K562 (cell line): ENCODE data around the gene RNF141. TPM values are rescaled to one million over a fixed set of nuclear protein-coding genes. Genes with fewer than 3 reads are reported as not detected.

Source experiments
- CBFA2T3 ChIP-seq: fragments of 450-650 bp; IDR thresholded peaks from 2 replicates; pipeline ENCODE4 v1.6.1; 2017
- CHD1 ChIP-seq: fragments of 200-600 bp; sonication (generic); IDR thresholded peaks from one replicate; pipeline ENCODE4 v1.6.1; 2012; ENCODE audit warnings: mild to moderate bottlenecking, moderate library complexity, low read length, inconsistent platforms
- CREB1 ChIP-seq, 2 experiments: sonication (generic) in 1 of 2; formaldehyde crosslinking in 1 of 2; IDR thresholded peaks; 2 replicates each; pipeline versions ENCODE4 v1.6.1 to v1.8.0; 2012 to 2022; ENCODE audit warnings: inconsistent platforms in 1 of 2, mild to moderate bottlenecking in 1 of 2, missing genetic modification reagents in 1 of 2, moderate library complexity in 1 of 2
- GATAD2B ChIP-seq: fragments of 450-650 bp; IDR thresholded peaks from 2 replicates; pipeline ENCODE4 v1.6.1; 2017; ENCODE audit warnings: mild to moderate bottlenecking, borderline replicate concordance
- HBP1 ChIP-seq: fragments of 450-650 bp; formaldehyde crosslinking; IDR thresholded peaks from 2 replicates; pipeline ENCODE4 v1.4.0; 2022; ENCODE audit warnings: missing genetic modification characterization
- HOMEZ ChIP-seq: fragments of 250-450 bp; sonication (Bioruptor Pico); IDR thresholded peaks from 2 replicates; pipeline ENCODE4 v1.4.0; 2020; ENCODE audit warnings: mild to moderate bottlenecking, moderate library complexity
- IFI16 ChIP-seq: fragments of 250-450 bp; sonication (Bioruptor Pico); IDR thresholded peaks from 2 replicates; pipeline ENCODE4 v2.1.2; 2022; ENCODE audit warnings: mild to moderate bottlenecking, inconsistent platforms
- KLF13 ChIP-seq: fragments of 450-650 bp; IDR thresholded peaks from 2 replicates; pipeline ENCODE4 v1.6.1; 2016; ENCODE audit warnings: missing genetic modification characterization, low read depth, mild to moderate bottlenecking, missing compliant biosample characterization, moderate library complexity, borderline replicate concordance
- MEF2D ChIP-seq: conservative IDR thresholded peaks from 2 replicates; pipeline ENCODE4 v1.6.1; 2016; ENCODE audit warnings: low read depth, missing genetic modification characterization, missing compliant biosample characterization
- SIN3A ChIP-seq, 2 experiments: fragments of 150-350 bp in 1 of 2; IDR thresholded peaks; 2 replicates each; pipeline ENCODE4 v1.6.1; 2011 to 2016; ENCODE audit warnings: borderline replicate concordance in 2 of 2, low read depth in 2 of 2, low read length in 2 of 2, mild to moderate bottlenecking in 2 of 2, moderate library complexity in 2 of 2; ENCODE audit not compliant: control insufficient read depth in 1 of 2
- SMARCA5 ChIP-seq: fragments of 450-650 bp; IDR thresholded peaks from 2 replicates; pipeline ENCODE4 v1.6.1; 2016
- XRCC4 ChIP-seq: IDR thresholded peaks from one replicate; pipeline ENCODE4 v1.6.1; 2011; ENCODE audit not compliant: insufficient read depth, insufficient read length; ENCODE audit errors: extremely low read depth
- ZBTB33 ChIP-seq: sonication (generic); formaldehyde crosslinking; IDR thresholded peaks from 2 replicates; pipeline ENCODE4 v1.8.1; 2023; ENCODE audit warnings: mild to moderate bottlenecking, missing genetic modification reagents
- ZNF217 ChIP-seq: sonication (generic); formaldehyde crosslinking; IDR thresholded peaks from 2 replicates; pipeline ENCODE4 v1.8.0; 2022; ENCODE audit warnings: mild to moderate bottlenecking, missing genetic modification reagents
- ZNF445 ChIP-seq: fragments of 250-450 bp; sonication (Bioruptor Pico); IDR thresholded peaks from 2 replicates; pipeline ENCODE4 v1.4.0; 2020; ENCODE audit warnings: low read depth, mild to moderate bottlenecking, moderate library complexity
- ZNF778 ChIP-seq: fragments of 450-650 bp; formaldehyde crosslinking; IDR thresholded peaks from 2 replicates; pipeline ENCODE4 v1.4.0; 2020; ENCODE audit warnings: mild to moderate bottlenecking, moderate library complexity
- polyA plus RNA-seq, 8 experiments: library from polyadenylated mRNA; depleted of rRNA in 4 of 8; stranded (reverse) in 5 of 8; unstranded in 3 of 8; fragments of >200 nt; fragmentation: Nextera tagmentation in 2 of 8; fragmentation: Illumina TruSeq in 1 of 8; extraction: Ambion mirVana in 2 of 8; extraction: Trizol in 1 of 8; gene quantifications; 2 replicates each; pipeline versions ENCODE4 v1.2.1 to v1.2.3, GENCODE V29; 2011 to 2014; ENCODE audit warnings: inconsistent platforms in 1 of 8, missing spikeins in 1 of 8
- total RNA-seq, 7 experiments: library from RNA; depleted of rRNA in 6 of 7; stranded (reverse); fragments of >200 nt in 6 of 7; fragmentation: Illumina TruSeq in 2 of 7; extraction: Trizol in 2 of 7; gene quantifications; 2 replicates each; pipeline versions ENCODE4 v1.2.1 to v1.2.3, GENCODE V29; 2011 to 2021; ENCODE audit warnings: low replicate concordance in 1 of 7
- TF ChIP-seq, protein P1 (sequence below): sonication (generic); formaldehyde crosslinking; IDR thresholded peaks from 2 replicates; pipeline ENCODE4 v1.4.0; 2020; ENCODE audit warnings: mild to moderate bottlenecking, missing genetic modification reagents
- TF ChIP-seq, protein P2 (sequence below): conservative IDR thresholded peaks from 2 replicates; pipeline ENCODE4 v1.6.1; 2011; ENCODE audit warnings: low read depth, mild to moderate bottlenecking, low read length; ENCODE audit not compliant: control insufficient read depth

RNF141 gene
- total and polyA plus RNA-seq, 9 of the 15 experiments (the other 6 are each of a cell fraction or from before 2014, with no cell fraction given) = 9.7 to 51.9 (median 18.9) TPM

DNA sequence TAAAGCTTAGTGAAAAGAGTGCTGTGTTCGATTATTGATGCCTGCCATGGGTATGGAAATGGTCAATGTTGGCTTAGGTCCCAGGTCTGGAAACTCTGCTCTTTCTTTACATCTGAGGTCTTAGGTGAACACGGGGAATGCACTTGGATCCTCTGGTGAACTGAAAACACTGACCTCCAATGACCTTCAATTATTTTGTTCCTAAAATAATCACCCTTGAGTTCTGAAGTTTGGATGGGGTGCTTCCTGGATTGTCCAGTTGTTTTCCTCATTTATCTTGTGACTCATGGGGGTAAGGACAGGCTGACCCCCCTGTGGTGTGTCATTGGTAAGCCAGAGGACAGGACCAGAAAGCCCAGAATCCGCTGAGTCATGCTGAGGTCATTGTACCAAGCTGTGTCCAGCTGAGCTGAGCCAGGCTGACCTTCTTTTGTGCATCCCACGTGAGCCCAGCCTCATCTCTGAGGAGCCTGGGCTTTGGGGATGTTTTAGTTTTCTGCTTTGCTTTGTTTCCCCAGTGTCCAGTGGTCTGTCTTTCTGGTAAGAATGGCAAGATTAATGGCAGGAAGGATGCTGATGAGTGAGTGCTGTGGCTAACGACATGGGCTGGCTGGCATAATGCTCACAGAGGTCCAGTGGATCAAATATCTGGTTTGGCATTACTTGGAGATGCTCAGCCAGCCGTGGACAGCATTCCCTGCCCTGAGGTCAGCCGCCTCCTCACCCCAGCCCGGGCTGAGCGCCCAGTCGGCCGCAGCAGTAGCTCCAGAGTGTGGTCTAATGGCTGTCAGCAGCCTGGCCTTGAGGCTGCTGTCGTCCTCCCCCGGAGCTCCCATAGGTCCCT lies 50.4 kb downstream of the RNF141 start (continued):
- TF ChIP-seq ZNF778 = no peak
- no peak for TF ChIP-seq KLF13 (tag)
- TF ChIP-seq XRCC4 = no peak
- TF ChIP-seq SIN3A (IDR thresholded peaks at IDR 0.05; ENCODE audit: borderline replicate concordance in 2 of 2, control insufficient read depth in 1 of 2, low read depth in 2 of 2, low read length in 2 of 2) = peak in 1 of 2 experiments; percentile 44; a peak in 1 of 4 replicates
- TF ChIP-seq MEF2D (tag) = peak; percentile 59; the same call in 1 of the 2 replicates
- no peak for TF ChIP-seq SMARCA5
- TF ChIP-seq ZBTB33 (CRISPR knock-in tag) = no peak
- TF ChIP-seq HBP1 (CRISPR knock-in tag) = no peak
- 0 out of 2 replicates have a peak, but pooled peaks have one; percentile 14 for TF ChIP-seq GATAD2B
- TF ChIP-seq CREB1 (IDR thresholded peaks at IDR 0.05) = no peak
- TF ChIP-seq CREB1 (CRISPR knock-in tag; IDR thresholded peaks at IDR 0.05) = peak; percentile 40; the same call in 1 of the 2 replicates
- no peak for TF ChIP-seq IFI16
- TF ChIP-seq ZNF217 (CRISPR knock-in tag) = no peak
- no peak for TF ChIP-seq ZNF445
- TF ChIP-seq, protein P1, sequence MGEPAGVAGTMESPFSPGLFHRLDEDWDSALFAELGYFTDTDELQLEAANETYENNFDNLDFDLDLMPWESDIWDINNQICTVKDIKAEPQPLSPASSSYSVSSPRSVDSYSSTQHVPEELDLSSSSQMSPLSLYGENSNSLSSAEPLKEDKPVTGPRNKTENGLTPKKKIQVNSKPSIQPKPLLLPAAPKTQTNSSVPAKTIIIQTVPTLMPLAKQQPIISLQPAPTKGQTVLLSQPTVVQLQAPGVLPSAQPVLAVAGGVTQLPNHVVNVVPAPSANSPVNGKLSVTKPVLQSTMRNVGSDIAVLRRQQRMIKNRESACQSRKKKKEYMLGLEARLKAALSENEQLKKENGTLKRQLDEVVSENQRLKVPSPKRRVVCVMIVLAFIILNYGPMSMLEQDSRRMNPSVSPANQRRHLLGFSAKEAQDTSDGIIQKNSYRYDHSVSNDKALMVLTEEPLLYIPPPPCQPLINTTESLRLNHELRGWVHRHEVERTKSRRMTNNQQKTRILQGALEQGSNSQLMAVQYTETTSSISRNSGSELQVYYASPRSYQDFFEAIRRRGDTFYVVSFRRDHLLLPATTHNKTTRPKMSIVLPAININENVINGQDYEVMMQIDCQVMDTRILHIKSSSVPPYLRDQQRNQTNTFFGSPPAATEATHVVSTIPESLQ (CRISPR knock-in tag) = no peak
- no peak for TF ChIP-seq CHD1
- no peak for TF ChIP-seq HOMEZ (CRISPR knock-in tag)
- TF ChIP-seq CBFA2T3 = peak; percentile 56
- TF ChIP-seq, protein P2, sequence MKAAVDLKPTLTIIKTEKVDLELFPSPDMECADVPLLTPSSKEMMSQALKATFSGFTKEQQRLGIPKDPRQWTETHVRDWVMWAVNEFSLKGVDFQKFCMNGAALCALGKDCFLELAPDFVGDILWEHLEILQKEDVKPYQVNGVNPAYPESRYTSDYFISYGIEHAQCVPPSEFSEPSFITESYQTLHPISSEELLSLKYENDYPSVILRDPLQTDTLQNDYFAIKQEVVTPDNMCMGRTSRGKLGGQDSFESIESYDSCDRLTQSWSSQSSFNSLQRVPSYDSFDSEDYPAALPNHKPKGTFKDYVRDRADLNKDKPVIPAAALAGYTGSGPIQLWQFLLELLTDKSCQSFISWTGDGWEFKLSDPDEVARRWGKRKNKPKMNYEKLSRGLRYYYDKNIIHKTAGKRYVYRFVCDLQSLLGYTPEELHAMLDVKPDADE = no peak
